SK-N-SH (cell line): ENCODE results near the gene RBBP5.

Experiments used
- FOXJ3 ChIP-seq: sonication (generic); formaldehyde crosslinking; IDR thresholded peaks from 2 replicates; pipeline ENCODE4 v1.5.1; 2020; ENCODE audit warnings: mild to moderate bottlenecking, missing genetic modification reagents
- RFX5 ChIP-seq: IDR thresholded peaks from 2 replicates; pipeline ENCODE4 v1.6.1; 2012; ENCODE audit warnings: mild to moderate bottlenecking, improper control_type of control experiment, low read length

DNA sequence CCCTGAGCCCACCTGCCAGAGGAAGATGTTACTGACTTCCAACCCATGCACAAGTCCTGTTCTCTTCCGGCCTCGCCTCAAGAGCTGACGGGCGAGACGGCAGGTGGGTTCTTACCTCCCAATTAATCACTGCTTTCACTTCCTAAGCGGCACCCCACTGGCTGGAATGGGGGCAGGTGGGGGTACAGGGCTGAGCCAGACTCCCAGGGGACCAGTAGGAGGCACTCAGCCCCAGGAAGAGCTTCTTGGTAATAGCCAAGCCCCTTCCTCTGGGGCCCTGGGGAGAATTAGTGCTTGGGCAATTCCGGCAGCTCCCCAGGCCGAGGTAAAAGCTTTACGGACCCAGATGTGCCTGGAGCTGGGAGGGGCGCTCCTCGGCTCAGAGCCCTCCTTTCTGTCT lies 69.1 kb downstream of the RBBP5 start:
- TF ChIP-seq RFX5: no peak
- no peak for TF ChIP-seq FOXJ3 (CRISPR knock-in tag)
